Stimulated activated CD4-positive, alpha-beta T cell treated with anti-CD3 and anti-CD28 coated beads, Interleukin-1b, Interleukin-23, amount 100 ng/mL, for 48 hours (primary cell): ENCODE measurements around the gene CLCN1.

Experiments used
- DNase-seq: peaks from one replicate; pipeline ENCODE4 v3.0.0-alpha.2; 2020

CLCN1 gene

DNA sequence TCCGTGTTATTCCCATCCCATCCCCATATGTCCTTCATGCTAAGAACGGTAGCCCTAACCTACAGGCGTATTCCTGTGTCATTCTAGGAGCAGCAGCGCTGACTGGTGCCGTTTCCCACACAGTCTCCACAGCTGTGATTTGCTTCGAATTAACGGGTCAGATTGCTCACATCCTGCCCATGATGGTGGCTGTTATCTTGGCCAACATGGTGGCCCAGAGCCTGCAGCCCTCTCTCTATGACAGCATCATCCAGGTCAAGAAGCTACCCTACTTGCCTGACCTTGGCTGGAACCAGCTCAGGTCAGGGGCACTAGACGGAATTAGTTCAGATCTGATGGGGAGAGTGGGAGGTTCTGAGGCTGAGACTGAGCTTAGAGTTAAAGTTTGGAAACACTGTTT is 25.9 kb downstream of the CLCN1 start:
- DNase-seq: no peak

GRCh38 chr7:143343596-143343995 is 27.7 kb downstream of the CLCN1 start:
- DNase-seq: no peak

DNA sequence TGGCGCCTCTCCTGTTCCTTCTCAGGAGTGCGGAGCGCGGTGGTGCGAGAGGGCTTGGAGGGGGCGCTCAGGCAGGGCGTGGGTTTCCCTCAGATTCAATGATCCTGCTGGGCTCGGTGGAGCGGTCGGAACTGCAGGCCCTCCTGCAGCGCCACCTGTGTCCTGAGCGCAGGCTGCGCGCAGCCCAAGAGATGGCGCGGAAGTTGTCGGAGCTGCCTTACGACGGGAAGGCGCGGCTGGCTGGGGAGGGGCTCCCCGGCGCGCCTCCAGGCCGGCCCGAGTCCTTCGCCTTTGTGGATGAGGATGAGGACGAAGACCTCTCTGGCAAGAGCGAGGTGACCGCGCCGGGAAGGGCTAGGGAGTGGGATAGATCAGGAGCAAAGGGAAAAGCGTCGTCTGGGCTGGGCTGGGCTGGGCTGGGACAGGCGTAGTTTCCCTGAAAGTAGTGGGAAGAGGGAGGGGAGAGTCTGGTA is 29.6 kb downstream of the CLCN1 start:
- DNase-seq: peak; percentile 73

DNA sequence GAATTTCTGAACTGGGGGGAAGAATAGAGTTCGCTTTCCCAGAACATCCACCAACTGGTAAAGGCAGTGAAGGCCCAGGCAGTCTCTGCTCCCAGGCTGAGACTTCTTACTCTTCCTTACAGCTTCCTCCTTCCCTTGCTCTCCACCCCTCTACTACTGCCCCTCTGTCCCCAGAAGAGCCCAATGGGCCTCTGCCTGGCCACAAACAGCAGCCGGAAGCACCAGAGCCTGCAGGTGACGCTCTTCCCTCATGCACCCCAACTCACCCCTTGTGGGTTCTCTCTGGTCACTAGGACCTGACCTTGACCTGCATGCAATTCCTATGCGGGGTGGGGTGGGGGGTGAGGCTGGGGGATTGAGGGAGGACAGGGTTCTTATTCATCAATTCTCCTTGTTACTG is 30.1 kb downstream of the CLCN1 start:
- DNase-seq: no peak

GRCh38 chr7:143347950-143348349 is 32.0 kb downstream of the CLCN1 start:
- no peak for DNase-seq

DNA sequence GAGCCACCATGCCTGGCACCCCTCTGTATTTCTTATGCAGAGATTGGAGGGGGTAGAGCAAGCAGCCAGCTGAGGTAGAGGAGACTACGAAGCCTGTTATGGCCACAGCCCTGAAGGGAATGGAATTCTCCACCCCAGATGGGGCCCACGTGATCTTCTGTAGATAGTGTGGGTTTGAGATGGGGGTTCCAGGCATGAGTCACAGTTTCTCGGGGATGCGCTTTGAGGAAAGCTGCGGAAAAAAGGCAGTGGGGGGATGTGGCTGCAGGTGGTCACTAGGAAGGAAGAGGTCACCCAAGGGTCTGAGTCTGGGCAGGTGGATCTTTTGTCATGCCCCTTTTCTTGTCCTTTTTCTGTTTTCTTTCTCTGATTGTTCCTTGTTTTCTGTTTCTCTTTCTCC is 35.1 kb downstream of the CLCN1 start:
- DNase-seq: no peak

GRCh38 chr7:143351574-143351973 is 35.7 kb downstream of the CLCN1 start:
- no peak for DNase-seq

GRCh38 chr7:143352531-143353002 is 36.7 kb downstream of the CLCN1 start:
- no peak for DNase-seq

- DNase-seq: no peak
Observed at GRCh38 chr7:143354376-143354775, 38.5 kb downstream of the CLCN1 start.

- no peak for DNase-seq
Observed at GRCh38 chr7:143354965-143355364, 39.1 kb downstream of the CLCN1 start.

DNA sequence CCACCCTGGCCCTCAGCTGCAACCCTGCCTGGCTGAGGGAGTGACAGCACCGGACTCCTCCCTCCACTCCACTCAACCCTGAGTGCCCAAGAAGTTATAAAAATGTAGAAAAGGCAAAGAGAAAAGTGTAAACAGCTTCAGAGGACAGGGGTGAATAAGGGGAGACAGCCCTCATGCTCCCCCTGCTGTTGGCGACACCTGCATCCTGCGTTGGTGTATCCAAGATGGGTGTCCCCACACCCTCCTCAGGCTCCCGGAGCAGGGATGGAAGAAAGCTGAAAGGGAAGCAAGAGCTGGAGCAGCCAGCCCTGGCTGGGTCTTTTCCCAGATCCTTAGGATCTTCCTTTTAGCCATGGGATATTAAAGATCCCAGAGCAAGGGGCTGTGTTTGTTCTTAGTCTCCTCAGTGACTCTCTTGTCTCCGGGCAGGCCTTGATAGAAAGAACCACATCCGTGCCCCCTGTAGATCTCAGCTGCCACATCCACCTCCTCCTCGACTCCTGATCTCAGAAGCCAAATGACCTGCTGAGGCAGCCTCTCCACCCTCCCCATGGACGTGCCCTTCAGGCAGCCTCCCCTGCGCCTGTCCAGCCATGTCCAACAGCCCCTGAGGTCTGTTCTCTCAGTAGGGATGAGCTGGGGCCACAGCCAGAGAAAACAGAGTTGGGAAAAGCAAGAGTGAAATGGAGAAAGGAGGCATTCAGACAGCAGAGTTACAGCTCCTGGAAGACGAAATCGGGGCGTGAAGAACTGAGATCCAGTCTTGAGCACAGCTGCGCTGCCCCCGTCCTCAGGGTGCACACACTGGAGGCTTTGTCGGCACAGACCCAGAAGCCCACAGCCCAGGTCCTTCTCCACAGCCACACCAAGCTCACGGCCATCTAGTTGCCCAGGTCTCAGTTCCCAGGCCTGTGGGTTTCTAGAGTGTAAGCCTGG is 39.8 kb downstream of the CLCN1 start:
- no peak for DNase-seq

- DNase-seq: no peak
Observed at GRCh38 chr7:143356414-143357050, 40.6 kb downstream of the CLCN1 start.

- no peak for DNase-seq
Observed at GRCh38 chr7:143358626-143359025, 42.7 kb downstream of the CLCN1 start.

DNA sequence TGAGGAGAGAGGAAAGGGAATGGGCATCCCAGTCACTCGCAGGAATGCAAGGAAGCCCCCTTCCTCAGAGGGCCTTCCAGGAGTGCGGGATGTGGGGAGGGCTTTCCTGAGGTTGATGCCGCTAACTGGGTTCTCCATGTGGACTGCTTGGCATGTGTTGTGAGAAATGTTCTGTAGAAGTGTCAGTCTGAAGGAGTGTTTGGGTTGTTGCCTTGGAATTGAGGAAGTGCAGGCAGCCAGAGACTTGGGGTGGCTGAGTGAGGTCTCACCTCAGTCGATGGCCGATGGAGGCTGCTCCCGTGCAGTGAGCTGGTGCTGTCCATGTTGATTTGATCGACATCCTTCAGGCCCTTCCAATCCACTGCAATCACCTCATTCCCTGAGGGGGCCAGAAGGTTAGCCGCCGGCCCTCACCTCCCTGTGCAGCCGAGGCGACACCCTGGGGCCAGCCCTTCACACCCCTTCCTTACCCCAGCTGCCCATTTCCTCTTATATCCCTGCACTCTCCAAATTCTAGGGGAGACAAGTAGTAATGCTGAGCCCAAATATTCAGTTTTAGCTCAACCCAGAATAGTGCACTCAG is 44.0 kb downstream of the CLCN1 start:
- DNase-seq: no peak

DNA sequence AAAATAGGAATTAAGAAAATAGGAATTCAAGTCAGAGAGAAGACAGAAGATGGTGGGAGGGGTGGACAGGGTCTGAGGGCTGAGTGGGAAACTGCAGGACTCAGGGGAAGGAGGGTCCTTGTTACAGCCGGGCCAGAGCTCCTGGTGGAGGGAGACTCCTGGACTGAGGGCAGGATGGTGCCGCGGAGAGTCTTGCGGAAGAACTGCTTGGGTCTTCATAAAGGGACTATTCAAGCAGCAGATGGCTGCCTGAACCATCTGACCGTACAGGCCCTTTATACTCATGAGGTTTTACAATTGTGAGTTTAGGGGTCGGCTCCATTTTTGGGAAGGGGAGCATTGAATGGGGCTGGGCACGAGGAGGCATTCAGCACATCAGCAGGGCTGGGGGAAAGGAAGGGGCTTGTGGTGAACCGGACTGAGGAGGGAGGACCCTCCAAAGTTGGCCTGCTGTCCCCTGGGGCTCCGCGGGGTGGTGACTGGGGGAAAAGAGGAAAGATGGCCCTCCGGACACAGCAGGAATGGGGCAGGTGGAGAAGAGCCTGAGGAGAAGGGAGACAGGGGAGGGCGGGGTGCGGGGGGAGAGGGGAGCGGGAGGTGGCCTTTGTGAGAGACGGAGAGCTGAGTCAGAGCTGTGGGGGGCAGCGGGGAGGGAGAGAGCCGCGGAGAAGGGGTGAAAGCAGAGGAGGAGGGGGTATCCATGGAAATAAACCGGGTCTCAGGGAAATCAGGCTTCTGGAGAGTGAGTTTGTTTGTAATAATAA is 45.1 kb downstream of the CLCN1 start:
- DNase-seq: no peak

DNA sequence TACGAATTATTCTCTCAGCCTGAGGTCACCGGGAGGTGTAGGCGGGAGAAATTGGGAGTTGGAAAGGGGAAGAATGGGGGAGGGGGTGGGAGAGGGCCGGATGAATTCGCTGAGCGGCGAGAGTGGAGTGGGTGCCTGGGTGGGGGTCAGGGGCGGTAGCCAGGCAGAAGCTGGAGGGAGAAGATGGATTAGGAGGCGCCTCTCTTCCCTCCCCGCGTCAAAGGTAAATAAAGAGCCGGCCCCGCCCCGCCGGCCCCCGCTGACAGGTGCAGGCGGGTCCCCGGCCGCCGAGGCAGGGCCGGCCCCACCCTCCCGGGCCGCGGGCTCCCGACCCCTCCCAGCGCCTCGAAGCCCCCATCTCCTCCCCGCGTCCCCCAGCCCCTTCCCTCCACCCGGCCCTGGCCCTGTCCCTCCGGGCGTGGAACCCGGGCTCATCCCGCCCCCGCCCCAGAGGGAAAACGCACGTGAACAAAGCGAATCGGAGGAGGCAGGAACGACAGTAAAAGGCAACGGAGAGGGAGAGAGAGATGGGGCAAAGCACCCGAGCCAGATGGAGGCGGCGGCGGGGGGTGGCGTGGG is 45.7 kb downstream of the CLCN1 start:
- DNase-seq: no peak

DNA sequence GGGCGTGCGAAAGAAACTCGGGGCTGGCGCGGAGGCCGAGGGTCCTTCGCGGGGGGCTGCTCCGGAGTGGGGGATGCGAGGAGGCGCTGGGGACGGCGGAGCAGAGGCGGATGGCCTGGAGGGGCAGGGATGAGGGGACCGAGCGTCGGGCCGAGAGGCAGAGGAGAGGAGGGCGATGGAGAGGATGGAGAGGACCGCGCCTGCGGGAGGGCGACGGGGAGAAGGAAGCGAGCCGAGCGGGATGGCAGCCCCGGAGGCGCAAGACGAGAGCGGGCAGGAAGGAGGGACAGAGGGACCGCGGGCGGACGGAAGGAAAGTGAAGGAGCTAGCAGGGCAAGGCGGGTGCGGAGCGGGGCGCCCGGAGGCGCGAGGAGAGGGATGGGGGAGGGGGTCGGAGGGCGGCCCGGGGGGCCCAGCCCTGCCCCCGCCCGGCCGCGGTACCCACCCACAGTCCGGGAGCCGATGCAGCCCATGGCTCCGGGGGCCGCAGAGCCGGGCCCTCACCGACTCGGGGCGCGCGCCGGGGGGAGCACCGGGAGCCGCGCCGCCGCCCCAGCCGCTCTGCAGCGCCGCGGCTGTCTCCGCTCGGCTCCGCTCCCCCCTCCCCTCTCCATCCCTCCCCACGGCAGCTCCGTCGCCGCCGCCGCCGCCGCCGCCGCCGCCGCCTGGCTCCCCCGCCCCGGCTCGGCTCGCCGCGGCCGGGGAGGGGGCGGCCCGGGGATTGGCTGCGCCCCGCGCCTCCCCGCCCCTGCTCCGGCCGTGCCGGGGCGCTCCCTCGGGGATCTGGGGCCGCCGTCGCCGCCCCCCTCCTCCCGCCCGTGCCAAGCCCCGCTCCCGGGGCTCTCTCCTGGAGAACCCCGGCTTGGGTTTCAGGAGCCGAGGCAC is 46.5 kb downstream of the CLCN1 start, which contains the start of gene FAM131B:
FAM131B (minus strand) TSS at position 583 of the 885 bp plus-strand sequence; CDS start at position 473, 110 bp downstream.
- DNase-seq: no peak

DNA sequence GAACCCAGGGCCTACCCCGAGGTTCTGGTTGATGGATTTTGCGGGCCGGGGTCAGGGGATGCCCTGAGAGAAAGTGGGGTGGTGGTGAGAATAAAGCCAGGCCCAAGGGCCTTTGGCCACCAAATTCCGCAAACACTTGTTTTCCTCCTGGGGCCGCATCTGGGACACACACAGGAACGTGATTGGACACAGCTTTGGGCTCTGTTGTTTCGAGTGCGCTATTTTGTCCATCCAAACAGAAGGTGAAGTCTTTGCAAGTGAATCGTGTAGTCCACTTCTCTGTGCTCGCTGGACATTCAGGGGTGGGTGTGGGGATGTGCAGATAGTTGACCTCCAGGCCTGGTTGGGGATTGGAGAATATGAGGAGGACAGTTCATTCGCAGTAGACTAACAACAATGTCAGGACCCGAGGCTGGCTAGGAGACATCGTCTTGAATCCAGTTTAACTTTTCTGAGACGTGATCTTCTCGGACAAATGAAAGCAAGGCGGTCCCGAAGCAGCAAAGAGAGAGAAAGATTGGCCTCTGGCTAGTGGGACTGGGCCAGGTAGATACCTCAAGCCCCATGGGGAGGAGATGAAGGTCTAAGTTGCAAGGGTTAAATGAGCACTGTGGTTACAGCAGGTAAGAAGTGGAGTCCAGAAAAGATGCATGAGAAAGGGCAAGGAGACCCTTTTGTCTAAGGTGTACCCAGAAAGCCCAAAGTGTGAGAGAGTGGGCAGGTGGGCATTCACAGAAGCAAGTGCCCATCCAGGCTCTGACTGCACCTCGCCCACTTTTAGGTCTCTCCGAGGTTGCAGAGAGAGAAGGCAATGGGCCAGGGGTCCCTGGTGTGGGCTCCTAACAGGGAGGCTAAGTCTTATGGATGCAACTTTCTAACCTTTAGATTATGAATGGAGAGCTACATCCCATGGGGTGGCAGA is 47.4 kb downstream of the CLCN1 start:
- DNase-seq: no peak

DNA sequence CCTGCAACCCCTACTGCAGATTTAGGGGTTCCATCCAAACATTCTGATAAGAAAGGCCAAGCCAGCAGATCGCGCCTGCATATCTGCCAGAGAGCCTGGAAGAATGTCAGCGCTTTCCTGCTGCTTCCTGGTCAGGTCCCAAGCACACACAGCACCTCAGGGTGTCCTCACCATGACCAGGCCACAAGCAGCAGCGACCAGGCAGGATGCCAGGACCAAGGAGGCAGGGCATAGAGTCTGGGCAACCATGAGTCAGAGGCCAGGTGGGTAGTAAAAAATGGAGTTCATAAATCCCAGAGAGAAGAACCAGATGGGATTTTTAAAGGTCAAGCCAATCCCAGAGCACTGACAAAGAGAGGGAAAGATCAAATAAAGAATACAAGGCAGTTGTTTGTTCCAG is 52.1 kb downstream of the CLCN1 start:
- DNase-seq: no peak

- DNase-seq: no peak
Observed at GRCh38 chr7:143368387-143368786, 52.5 kb downstream of the CLCN1 start.
